GM21360 (cell line): ENCODE results near the gene TM6SF1.
A peak's percentile ranks its signal among the peaks of the same experiment; 100 is the strongest.
"Not testable (repeated sequence)": the region's sequence is repeated elsewhere in the genome, so short reads cannot be mapped to it uniquely, and the experiment has no call there.

ENCODE experiments used
- ATAC-seq: cut with Tn5 transposase; IDR thresholded peaks from one replicate; pipeline ENCODE4 v1.9.1; 2021; ENCODE audit warnings: mild to moderate bottlenecking, moderate library complexity; ENCODE audit not compliant: unreplicated experiment

Gene TM6SF1

GRCh38 chr15:83115410-83115809, 8.0 kb downstream of the TM6SF1 start:
- no peak for ATAC-seq

DNA sequence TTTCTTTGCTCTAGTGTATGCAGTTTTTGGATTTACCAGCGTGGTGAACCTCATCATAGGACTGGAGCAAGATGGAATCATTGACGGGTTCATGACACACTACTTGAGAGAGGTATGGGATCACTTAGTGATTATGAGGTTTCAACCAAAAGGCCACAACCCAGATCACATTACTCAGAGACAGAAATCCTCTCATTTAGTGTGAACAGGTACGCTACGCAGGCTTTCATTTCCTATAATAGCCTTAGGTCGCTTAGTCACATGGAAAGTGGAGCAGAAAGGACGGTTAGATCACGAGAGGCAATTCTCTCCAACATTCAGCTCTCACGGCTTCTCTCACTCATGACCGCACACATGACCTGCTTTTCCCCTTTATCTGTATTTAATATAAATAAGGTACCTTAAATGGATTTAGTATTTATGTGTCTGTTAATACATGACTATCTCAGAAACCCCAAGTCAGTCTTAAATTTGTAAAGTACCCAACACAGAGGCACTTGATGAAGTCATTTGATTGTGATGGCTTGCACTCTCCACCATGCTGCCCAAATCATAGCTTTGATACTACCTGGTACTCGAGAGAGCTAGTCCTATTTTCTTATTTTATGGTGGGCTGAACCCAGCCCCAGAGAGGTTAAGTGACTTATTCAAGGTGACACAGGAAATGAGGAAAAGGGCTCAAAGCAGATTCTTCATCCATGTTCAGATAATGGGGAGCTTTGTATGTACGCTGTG, 8.6 kb downstream of the TM6SF1 start:
- ATAC-seq, result peak; percentile 50

DNA sequence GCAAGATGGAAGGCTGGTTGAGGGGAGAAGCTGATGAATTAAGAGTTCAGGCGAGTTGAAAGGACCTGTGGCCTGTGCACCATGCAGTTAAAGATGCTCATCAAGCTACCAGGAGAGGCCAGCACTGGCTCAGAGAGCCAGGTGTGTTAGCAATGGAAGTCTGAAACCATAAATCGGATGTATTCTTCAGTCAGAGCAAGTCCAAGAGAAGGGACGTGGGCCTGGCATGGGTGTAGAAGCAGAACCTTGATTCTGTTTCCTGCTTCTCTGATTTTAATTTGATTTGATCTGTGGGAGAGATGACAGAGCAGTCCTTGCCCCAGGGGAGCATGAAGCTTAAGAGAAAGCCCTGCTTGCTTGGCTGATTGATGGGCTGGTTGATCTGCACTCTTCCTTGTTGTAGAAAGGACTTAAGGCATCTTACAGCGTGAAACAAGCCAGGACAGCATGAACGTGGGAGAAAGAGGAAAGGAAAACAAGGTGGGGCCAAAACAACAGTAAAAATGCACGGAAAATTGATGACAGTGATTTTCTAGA, 10.9 kb downstream of the TM6SF1 start:
- ATAC-seq, result no peak

- no peak for ATAC-seq
Observed at GRCh38 chr15:83118968-83119367, 11.5 kb downstream of the TM6SF1 start.

DNA sequence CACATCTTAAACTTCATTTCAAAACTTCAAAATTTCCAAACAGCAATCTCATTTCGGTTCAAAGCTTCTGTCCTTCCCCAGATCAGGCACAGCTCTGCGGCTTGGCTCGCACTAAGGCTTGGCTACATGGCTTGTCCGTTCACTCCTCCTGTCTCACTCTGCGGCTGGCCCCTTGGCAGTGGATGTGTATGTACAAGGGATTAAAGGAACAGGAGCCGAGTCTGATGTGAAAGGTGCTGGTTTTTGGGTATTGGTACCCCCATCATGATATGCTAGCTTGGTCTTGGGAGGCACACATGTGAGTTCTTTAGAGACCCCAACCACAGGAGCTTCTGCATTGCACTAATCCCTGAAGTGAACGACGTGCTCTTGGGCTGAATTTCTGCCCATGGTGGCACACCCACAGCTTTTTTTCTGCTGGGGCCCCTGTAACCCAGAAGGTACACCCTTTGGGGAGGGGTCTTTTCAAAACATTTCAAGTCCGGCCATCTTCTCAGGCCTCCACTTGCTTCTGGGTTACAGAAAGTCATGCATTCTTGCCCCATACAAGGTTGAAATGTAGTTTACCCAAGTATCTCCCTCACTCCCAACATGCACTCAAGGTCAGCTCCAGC, 12.6 kb downstream of the TM6SF1 start:
- ATAC-seq, result no peak

- no peak for ATAC-seq
Observed at GRCh38 chr15:83123529-83123928, 16.1 kb downstream of the TM6SF1 start.

DNA sequence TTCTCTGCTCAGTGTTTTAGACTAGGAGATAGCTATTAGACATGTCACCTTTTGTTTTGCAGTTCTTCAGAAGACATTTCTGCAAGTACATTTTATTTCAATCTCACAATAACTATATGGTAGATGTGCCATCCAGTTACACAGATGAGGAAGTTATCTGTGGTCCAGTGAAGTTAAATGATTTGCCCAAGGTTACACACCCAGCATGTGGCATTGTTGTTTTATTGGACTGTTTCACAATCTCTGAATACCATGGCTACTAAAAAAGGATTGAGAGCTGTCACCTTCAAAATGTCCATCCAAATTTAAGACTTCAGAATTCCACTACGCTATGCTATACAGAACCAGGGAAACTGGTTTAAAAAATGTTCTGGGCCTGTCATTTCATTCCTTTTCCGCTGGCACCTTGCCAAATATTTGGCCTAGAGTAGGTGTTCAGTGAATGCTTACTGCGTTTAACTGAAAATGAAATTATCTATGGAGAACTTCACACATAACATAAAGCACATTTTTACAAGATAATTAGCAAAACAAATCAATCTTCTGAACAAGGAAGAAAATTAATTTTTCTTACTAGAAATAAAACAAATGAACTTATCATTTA, 20.2 kb downstream of the TM6SF1 start:
- ATAC-seq, result no peak

GRCh38 chr15:83129791-83130190, 22.3 kb downstream of the TM6SF1 start:
- no peak for ATAC-seq

DNA sequence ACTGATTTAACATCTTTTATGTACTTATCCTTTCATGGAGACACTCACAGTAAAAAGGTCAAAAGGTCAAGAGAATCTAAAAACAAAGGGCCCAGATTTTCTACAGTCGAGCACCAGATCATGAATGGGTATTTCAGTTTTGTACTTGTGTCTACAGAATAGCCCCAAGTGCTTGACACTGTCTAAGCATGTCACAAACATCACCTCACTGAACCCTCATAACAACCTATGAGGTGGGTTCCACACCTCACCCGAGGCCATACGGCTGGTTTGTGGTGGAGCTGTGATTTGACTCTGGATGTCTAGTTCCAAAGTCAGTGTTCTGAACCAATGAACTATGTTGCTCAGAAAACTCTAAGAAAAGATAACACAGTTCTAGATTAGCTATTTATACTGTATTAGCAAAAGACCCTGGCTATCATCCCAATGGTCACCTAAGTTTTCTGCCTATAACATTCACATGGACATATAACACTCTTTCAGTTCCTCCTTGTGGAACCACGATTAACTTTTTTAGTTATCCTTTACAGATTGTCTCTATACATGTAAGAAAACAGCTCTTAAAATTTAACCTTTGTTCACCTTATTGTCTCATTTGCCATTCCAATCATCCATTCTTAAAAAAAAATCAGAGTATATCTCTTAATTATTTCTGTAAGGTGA, 25.5 kb downstream of the TM6SF1 start:
- ATAC-seq, result no peak

DNA sequence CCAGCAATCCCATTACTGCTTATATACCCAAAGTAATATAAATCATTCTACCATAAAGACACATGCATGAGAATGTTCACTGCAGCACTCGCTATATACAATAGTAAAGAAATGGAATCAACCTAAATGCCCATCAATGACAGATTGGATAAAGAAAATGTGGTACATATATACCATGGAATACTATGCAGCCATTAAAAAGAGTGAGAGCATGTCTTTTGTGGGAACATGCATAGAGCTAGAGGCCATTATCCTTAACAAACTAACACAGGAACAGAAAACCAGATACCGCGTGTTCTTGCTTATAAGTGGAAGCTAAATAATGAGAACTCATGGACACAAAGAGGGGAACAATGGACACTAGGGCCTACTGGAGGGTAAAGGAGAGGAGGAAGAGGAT, 34.7 kb downstream of the TM6SF1 start:
- not testable (repeated sequence) for ATAC-seq

DNA sequence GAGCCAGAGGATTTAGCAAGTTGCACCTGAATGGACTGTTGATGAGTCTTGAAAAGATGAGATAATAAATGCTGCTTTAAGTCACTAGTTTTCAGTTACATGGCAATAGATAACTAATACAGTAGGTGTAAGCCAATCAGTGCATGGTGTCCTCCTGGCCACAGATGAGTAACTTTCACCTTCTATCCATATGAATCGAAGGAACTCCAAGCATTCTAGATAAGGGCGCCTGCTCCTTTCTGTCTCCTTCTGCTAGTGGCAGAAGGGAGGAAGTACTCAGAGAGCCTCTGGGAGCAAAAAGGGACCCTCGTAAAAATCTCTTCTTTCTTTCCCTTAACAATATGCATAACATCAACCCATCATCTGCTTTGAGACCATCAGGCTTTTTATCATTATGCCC, 37.3 kb downstream of the TM6SF1 start:
- no peak for ATAC-seq

DNA sequence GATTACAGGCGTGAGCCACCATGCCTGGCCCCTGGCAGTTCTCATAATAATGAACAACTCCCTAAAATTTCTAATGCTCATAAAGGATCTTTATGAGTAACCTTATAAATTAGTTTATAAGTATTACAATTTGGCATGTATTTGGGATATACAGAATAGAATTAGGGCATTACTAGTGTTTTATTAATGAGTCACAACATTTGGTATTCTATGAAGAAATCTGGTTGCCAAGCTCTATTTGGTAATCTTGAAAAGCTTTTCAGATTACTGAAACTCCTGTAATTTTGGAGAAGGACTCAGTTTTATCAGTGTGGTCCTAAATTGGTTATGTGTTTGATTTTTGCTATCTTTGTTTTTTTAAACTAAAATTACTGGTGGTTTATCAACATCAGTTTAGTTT, 45.8 kb downstream of the TM6SF1 start:
- no peak for ATAC-seq

DNA sequence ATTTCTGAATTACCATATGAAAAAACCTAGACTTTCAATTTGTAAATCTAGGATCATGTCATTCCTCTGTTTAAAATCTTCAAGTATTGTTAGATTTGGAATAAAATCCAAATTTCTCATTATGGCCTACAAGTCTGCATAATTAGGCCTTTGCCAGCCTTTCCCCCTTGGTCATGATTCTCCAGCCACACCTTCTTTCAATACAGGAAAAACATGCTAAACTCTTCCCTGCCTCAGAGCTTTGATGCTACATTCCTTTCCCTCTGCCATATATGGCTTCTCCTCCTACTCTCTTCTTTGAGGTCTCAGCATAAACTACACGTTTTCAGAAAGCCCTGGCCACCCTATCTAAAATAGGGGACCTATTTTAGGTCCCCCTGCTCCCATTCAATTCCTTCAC, 48.5 kb downstream of the TM6SF1 start:
- ATAC-seq, result no peak

DNA sequence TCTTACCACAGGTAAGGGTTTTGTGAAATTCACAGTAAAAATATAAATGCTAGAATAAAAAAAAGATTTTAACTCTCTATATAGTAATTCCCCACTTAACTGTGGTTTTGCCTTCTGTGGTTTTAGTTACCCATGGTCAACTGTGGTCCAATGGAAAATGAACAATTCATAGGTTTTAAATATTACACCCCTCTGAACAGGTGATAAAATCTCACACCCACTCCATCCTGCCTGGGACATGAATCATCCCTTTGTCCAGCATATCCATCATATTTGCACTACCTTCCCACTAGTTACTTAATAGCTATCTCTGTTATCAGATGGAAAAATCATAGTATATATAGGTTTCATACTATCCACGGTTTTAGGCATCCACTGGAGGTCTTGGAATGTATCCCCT, 50.9 kb downstream of the TM6SF1 start:
- no peak for ATAC-seq

GRCh38 chr15:83160741-83161140, 53.3 kb downstream of the TM6SF1 start:
- ATAC-seq, result no peak

DNA sequence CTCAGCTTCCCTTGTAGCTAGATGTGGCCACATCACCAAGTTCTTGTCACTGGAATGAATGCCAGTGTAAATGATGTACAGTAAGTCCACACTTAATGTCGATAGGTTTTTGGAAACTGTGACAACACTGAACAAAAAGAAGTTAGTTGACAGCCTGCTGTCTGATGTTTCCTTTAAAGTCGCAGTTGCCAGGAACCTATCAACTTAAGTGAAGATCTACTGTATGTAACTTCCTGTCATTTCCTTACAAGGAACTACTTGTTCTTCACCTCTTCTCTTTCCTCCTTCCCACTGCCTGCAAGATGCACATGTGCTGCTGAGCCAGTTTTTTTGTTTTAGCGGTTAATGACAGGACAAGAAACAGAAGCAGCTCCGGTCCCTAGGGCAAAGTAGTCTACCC, 55.6 kb downstream of the TM6SF1 start:
- no peak for ATAC-seq

GRCh38 chr15:83164111-83164770, 56.8 kb downstream of the TM6SF1 start:
- ATAC-seq, result no peak

- no peak for ATAC-seq
Observed at GRCh38 chr15:83164771-83165404, 57.4 kb downstream of the TM6SF1 start.

DNA sequence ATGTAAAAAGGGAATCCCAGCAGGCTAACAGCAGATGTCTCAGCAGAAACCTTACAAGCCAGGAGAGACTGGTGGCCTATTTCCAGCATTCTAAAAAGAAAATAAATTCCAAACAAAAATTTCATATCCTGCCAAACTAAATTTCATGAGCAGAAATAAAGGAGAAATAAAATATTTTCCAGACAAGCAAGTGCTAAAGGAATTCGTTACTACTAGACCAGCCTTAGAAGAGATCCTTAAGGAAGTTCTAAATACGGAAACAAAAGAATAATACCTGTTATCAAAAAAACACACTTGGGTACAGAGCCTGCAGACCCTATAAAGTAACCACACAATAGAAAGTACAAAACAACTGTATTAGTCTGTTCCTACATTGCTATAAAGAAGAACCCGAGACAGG, 58.8 kb downstream of the TM6SF1 start:
- ATAC-seq, result no peak

- no peak for ATAC-seq
Observed at GRCh38 chr15:83166830-83167229, 59.4 kb downstream of the TM6SF1 start.

GRCh38 chr15:83169576-83169975, 62.1 kb downstream of the TM6SF1 start:
- not testable (repeated sequence) for ATAC-seq
